Breast epithelium (tissue), 3 donors: ENCODE results near the gene NEGR1.

Experiments used
- CTCF ChIP-seq, 3 donors: fragments of 450-650 bp; IDR thresholded peaks; one replicate each; pipeline ENCODE4 v1.5.1; 2016 to 2017; ENCODE audit warnings: antibody characterized with exemption in 3 of 3, mild to moderate bottlenecking in 3 of 3, moderate library complexity in 3 of 3
- POLR2A ChIP-seq: fragments of 450-650 bp; IDR thresholded peaks from one replicate; pipeline ENCODE4 v1.6.1; 2016; ENCODE audit warnings: antibody characterized with exemption, mild to moderate bottlenecking, moderate library complexity
- POLR2AphosphoS5 ChIP-seq, 3 donors: sonication (generic); formaldehyde crosslinking; IDR thresholded peaks; one replicate each; pipeline ENCODE4 v1.6.1; 2017; ENCODE audit warnings: antibody characterized with exemption in 3 of 3

GRCh38 chr1:71428029-71428428 lies 854.3 kb downstream of the NEGR1 start:
- TF ChIP-seq CTCF (IDR thresholded peaks at IDR 0.05) (no peak), POLR2A (no peak), POLR2AphosphoS5 (IDR thresholded peaks at IDR 0.05) (no peak)
